Measurements from ENCODE around the gene RRBP1.

The RRBP1 gene

DNA sequence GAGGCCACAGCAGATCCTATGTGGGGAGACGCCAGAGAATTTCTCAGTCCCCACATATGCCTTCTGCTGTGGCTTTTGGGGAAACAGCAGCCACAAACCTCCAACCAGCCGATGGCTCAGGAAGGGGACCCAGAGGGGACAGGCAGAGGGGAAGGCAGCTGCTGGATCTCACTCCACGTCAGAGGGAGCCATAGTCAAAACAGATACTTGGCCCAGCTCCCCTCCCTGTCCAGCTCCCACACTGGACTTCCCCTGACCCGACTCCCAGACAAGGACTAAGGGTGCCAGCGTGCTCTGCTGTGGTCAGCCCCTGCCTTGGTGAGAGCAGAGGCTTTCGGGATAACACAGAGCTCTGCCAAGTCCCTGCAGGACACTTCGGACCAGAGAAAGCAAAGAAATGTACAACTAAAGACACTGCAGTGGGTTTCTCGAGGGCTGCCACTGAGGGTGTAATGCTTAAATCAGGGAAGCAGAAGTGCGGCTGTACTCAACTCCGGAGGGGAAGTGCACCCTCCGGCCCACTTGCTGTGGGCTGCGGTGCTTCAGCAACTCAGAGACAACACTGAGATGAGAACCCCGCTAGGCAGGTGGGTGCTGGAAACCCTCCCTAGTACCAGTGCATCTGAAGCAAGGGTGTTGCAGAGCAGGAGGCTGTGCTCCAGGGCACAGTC lies 47.2 kb downstream of the RRBP1 start:
- no peak for DNase-seq (ENCODE audit: low spot score)

DNA sequence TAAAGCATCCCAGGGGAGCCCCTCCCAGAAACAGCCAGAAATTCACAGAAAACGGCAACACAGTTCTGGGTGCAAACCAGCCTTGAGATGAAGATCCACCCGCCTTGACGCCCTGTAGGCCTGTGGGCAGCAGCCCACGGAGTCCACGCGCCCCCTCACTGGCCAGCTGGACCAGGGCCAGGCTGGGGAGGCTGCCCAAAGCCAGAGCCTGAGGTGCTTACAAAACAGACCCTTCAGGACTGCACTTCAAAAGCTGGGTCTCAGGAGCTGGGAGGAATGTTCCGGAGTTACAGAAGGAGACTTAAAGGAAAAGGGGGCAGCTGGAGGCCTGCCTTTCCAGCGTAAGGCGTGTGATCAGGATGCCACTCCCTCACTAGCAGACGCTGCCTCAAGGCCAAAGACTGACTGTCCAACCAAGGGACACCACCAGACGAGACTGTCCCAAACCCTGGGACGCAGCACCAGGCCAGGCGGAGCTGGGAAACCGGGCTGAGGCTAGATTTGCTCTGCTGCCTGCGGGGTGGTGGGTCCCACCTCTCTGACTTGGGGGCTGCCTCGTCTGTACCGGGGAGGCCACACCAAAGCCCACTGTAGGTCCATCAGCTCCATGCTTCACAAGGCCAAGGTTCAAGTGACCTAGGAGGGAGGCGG lies 48.1 kb downstream of the RRBP1 start:
- no peak for DNase-seq (ENCODE audit: low spot score)

DNA sequence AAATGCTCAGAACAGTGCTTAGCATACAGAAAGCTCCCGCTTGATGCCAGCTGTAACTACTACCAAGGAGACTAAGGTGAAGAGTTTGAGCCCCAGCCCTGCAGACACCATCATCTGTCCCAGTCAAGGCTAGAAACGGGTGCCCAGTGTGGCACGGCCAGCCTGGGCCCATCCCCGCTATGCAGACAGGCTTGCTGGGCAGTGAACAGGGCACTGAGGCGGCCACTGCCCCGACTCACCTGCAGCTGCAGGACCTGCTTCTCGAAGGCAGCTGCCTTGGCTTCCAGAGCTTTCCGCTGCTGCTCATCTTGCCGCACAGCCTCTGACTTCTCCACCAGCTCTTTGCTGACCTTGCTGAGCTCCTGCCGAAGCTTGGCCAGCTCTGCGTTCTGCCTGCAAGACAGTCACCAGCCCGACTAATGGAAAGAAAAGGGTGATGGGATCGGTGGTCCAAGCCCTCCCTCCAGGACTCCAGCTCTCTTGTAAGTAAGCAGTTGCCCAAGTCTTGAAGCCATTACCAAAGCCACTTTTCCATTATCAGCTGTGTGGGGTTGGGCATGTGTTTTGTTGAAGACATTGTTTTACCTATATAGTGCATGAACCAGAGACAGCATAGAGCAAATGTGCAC lies 48.7 kb downstream of the RRBP1 start:
- no peak for DNase-seq (ENCODE audit: low spot score)

GRCh38 chr20:17631576-17632319 lies 50.3 kb downstream of the RRBP1 start:
- DNase-seq (ENCODE audit: low spot score) = no peak

DNA sequence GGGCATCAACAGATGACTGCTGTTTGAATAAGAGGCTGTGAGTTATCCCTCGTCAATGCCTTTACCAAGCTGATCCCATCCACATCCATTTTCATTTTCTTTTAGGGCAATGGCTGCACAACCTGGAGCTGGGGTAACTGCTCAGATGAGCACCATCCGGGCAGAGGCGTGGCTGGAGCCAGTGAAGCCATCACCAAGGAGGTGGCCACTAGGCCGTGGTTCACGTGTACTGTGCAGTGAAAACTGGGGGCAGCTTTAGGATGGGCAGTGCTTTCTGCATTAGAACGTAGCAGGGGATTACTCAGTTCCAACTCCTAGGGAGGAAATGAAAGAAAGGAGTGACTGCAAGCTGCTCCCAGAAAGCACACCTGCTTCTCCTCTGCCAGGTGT lies 51.2 kb downstream of the RRBP1 start:
- no peak for DNase-seq (ENCODE audit: low spot score)

DNA sequence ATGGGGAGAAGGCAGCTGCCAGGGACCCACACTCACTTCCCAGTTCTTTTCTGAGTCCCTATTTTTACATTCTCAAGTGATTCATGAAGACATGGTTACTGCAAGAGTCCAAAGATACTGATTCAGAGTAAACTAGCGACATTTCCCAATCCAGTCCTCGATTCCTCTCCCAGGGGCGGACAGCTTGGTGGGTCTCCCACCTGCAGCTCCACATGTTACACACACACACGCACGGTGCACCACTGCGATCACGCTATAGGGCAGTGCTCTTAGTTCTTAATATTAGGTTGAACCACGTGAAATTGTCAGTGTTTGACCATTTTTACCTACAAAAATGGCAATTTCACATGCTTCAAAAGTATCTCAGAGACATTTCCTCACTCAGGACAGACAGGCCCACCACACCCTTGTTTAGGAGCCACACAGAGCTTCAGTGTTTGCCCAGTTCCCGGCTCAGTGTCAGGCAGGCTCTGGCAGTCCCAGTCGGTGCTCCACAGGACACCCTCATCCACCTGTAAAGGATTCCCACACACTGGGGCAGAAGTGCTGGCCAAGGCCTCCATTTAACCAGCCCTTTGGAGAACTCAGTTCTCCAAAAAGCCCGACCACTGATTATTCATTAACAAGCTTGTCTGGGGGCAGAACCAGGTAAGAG lies 51.8 kb downstream of the RRBP1 start:
- no peak for DNase-seq (ENCODE audit: low spot score)

DNA sequence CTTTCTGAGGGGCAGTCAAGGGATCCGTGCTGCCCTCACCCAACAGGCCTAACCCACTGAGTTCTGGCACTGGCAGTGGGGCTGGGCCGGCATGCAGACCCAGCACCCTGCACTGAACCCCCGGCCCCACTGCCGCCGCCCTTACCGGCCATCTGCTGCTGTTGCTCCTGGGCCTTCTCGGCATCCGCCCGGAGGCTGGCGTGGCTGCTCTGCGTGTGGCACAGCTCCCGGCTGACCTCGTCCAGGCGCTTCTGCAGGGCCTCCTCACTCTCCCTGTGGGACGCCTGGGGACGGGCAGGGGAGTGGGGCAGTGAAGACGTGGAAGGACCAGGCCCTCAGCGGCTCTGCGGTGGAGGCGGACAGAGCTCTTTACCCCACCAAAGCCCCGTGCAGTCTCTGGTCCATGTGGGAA lies 52.4 kb downstream of the RRBP1 start:
- DNase-seq (ENCODE audit: low spot score) = no peak

GRCh38 chr20:17629025-17629424 lies 53.0 kb downstream of the RRBP1 start:
- DNase-seq (ENCODE audit: low spot score) = no peak

DNA sequence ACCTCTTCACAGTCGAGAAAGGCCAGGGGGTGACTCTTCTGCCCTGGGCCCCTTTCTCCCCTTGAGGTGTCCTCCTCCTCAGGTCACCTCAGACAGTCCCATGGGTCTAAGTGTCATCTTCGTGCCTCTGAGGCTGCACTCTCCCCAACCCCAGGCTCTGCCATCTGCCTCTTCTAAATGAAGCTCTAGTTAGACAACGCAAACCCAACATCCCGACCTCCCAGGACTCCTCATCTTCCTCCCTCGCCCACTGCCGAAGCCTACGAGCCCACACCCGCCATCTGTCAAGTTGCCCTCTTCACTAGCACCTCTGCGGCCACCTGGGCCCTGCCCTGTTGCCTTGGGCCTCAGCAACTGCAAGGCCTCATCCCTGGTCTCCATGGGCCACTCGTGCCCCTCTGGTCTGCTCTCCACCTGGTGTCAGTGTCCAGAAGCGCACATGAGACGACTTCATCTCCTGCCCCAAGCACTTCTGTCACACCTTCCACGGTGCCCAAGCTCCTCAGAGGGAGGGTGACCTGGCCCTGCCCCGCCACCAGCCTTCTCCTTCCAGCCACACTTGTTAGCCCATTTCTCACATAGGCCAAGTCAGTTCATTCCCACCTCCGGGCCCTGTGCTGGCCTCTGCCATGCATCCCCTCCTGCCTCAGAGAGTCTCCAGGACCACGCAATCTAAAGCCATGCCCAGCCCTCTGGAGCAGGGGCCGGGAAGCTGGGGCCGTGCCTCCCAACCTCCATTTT lies 53.8 kb downstream of the RRBP1 start:
- no peak for DNase-seq (ENCODE audit: low spot score)

DNA sequence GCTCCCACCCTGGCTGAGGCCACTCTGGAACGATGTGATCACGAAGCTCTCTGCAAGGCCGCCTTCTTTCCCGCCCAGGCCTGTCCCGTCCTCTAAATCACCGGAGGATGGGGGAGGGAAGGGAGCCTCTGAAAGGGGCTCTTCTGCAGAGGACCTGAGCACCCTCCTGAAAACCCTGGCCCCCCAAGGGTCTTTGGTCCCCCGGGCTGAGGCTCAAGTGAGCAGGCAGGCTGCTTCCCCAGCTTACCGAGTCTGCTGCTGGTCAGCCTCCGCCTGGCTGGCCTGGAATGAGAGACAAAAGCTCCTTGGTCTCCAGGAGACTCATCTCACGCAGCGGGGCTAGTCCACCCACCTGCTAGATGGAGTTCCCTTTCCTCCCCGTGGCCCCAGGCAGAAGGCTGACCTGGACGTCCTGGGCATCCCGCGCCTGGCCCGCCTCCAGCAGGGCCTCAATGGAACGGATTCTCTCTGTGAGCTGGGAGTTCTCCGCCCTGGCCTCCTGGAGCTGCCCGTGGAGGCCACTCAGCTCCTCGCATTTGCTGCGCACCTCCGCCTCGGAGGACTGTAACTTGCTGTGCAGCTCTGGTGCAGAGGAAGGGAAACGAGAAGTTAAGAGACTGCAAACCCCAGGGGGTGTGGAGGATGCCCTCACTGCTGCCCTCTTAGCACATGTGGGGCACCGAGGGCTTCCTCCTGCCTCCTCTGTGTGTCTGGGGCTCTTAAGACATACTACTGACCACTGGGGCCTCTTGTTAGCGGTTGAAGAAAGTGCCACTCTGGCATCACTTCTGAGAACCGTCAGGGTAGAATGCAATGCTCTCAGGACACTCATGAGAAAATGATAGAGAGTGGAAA lies 54.7 kb downstream of the RRBP1 start:
- no peak for DNase-seq (ENCODE audit: low spot score)

DNA sequence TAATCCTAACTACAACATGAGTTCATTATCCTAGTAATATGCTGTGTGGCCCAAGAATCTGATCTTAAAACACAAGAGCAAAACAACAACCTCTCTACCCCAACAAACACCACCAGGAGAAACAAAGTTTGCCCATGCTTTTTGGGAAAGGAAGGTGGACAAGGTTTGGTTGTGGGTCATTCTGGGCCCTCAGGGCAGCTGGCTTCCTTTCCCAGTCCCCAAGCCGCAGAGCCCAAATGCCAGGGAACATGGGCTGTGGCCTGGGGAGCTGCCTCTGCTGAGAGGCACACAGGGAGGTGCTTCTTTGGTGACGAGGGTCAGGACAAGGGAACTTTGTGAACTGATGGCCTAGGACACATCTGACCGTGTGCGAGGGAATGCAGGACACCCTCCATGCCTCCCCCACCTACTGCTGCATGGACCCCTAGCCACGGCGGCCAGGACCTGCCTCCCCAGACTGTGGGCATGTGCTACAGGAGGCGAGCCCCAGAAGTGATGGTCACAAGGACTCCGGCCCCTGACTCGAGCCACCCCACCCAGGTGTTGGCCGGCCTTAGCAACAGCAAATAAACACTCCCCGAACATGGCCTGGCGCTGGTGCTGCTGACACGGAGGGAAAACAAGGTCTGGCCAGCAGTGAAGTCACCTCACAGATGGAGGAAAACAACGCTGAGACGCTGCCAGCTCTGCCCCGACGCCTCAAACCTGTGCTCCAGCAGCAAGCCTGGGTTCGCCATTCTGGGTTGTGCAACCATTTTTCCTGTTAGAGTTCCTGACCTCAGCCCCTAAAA lies 55.6 kb downstream of the RRBP1 start:
- no peak for DNase-seq (ENCODE audit: low spot score)

GRCh38 chr20:17625246-17626051 lies 56.6 kb downstream of the RRBP1 start:
- DNase-seq (ENCODE audit: low spot score) = no peak

DNA sequence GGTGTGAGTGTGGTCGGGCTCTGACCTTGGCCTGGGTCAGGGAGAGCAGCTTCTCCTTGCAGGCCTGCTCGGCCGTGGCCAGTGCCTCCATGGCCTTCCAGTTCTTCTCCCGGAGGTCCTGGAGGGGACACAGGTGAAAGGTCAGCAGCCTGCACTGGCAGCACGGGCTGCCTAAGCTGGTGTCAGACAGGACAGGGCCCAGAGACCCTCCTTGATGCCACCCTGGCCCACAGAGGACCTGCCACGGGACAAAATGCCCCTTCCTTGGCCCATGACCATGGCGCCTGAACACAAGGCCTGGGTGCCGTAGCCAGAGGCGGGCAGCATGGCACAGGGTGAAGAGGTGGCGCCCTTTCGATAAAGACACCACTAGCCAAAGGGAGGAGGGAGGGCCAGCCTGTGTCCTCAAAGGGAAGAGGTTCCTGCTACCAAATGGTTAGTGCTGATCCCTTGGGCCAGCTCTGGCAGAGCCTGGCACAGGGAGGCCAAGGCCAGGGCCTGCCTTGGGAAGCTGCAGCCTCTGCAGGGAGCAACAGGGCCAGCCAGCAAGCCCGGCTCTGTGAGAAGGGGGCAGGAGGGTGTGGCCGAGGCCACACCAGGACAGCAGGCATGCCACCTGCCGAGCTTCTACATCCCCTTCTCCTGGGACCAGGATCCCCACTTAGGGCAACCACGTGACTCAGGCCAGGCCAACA lies 57.3 kb downstream of the RRBP1 start:
- no peak for DNase-seq (ENCODE audit: low spot score)

- DNase-seq (ENCODE audit: low spot score) = no peak
Observed at GRCh38 chr20:17624070-17624469, 58.0 kb downstream of the RRBP1 start.

DNA sequence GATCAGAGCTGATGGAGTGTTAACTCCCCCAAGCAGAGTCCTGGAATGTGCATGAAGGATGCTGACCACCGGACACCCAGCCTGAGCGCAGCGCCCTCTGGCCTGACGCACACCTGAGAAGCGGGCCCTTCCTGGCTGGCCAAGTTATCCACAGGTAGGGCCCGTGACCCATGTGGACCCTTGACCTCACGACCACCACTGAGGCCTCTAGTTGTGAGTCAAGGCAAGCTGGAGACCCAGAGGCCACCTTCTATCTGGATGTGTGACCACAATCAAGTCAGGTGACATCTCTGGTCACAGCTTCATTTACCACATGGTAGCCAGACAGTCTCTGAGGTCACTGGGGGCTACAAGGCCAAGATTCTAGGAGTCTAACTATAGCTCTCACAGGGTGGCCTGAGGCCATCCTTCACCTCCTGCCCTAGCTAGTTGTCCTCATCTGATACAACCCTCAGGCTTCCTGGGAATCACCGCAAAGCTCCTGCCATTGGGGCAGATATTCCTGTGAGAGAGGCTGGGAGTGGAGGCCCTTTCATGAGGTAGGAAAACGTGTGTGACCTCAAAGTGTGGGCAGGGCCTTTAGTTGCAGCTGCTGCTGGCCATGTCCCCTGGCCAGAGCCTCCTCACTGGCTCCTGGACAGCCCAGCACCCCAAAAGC lies 59.1 kb downstream of the RRBP1 start:
- DNase-seq (ENCODE audit: low spot score) = no peak

DNA sequence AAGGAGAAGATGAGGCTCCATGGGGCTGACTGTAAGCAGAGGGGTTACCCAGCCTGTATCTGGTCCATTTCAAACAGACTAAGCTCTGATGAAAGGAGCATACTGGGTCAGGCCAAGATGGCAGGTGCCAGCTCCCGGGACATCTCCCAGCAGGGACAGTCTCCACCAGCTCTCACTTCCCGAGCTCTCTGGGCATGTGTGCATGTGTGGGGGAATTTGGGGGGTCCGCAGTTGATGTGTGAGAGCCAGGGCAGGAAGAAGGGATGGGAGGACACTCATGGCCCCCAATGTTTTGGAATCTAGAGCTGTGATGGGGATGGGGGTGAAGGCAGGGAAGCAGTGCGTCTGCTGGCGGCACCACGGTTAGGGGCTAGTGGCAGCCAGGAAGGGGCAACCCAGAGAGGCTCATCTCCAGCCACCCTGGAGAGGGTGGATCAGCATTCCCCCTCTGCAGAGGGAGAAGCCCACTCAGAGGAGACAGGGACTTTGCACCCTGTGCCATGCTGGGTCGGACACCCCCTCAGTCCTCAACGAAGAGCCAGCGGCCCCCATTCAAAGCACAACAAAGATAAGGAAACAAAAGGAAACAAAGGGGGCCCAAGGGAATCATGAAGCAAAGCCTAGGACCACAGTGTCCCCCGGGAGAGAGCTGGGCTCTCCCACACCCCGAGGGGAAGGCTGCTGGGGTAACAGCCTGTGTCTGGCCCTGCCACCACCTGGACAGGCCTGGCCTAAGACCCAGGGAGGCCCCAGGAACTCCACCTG lies 59.8 kb downstream of the RRBP1 start:
- DNase-seq (ENCODE audit: low spot score) = no peak
